Measurements from ENCODE around the gene TPP2.

TPP2 gene

DNA sequence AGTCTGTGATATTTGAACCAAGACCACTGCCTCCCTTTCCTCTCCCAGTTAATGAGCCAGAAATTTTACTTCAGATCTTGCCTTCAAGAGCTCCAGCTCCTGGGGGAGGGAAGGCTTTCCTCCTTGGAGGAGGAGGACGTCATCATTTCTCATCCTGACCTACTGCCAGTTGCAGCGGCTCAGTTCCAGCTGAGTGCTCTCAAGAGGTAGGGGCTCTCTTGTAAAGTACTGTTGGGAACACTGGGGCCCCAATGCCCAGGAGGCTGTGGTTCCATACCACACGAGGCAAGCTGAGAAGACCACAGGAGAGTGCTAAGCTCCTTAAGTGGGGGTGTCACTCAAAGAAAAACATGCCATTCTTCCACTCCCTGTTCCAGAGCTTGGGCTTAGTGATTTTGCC, 61.9 kb downstream of the TPP2 start:
- Histone ChIP-seq H3K4me3 (ENCODE audit: low read depth, low read length) (no peak overlapping the region), H3K27me3 (replicated peaks) (no peaks in the 10 kb centered on the region), H3K27ac (no peak overlapping the region), H3K36me3 (replicated peaks) (peaks cover 14% of the 10 kb centered on the region)
- in situ Hi-C loops (cut with HindIII; ENCODE audit: low pct_ligation_motif_present, low sequenced_read_pairs): no loop called here
- no peak for DNase-seq
- TF ChIP-seq, protein P1, sequence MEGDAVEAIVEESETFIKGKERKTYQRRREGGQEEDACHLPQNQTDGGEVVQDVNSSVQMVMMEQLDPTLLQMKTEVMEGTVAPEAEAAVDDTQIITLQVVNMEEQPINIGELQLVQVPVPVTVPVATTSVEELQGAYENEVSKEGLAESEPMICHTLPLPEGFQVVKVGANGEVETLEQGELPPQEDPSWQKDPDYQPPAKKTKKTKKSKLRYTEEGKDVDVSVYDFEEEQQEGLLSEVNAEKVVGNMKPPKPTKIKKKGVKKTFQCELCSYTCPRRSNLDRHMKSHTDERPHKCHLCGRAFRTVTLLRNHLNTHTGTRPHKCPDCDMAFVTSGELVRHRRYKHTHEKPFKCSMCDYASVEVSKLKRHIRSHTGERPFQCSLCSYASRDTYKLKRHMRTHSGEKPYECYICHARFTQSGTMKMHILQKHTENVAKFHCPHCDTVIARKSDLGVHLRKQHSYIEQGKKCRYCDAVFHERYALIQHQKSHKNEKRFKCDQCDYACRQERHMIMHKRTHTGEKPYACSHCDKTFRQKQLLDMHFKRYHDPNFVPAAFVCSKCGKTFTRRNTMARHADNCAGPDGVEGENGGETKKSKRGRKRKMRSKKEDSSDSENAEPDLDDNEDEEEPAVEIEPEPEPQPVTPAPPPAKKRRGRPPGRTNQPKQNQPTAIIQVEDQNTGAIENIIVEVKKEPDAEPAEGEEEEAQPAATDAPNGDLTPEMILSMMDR (IDR thresholded peaks at IDR 0.05; ENCODE audit: low read depth, low read length, missing control alignments): no peak

DNA sequence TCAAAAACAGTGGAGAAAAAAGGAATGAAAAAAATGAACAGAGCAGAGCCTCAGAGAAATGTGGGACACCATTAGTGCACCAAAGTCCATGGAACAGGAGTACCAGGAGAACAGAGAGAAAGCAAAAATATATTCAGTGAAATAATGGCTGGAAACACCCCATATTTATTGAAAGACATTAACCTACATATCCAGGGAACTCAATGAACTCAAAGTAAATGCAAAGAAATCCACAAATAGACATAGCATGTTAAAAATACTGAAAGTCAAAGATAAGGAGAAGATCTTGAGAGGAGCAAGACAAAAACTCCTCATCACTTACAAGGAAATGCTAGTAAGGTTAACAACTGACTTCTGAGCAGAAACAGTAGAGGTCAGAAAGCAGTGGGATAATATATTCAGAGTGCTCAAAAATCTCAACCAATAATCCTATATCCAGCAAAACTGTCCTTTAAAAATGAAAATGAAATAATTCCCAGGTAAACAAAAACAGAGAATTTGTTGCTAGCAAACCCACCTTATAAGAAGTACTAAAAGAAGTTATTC, 62.5 kb downstream of the TPP2 start:
- no peak overlapping the region for H3K27ac ChIP-seq
- no peaks in the 10 kb centered on the region for H3K27me3 ChIP-seq (replicated peaks)
- TF ChIP-seq, protein P1 (IDR thresholded peaks at IDR 0.05; ENCODE audit: low read depth, low read length, missing control alignments): no peak
- peaks cover 14% of the 10 kb centered on the region for H3K36me3 ChIP-seq (replicated peaks)
- H3K4me3 ChIP-seq (ENCODE audit: low read depth, low read length): no peak overlapping the region
- DNase-seq: no peak
- in situ Hi-C loops (cut with HindIII; ENCODE audit: low pct_ligation_motif_present, low sequenced_read_pairs): no loop called here

DNA sequence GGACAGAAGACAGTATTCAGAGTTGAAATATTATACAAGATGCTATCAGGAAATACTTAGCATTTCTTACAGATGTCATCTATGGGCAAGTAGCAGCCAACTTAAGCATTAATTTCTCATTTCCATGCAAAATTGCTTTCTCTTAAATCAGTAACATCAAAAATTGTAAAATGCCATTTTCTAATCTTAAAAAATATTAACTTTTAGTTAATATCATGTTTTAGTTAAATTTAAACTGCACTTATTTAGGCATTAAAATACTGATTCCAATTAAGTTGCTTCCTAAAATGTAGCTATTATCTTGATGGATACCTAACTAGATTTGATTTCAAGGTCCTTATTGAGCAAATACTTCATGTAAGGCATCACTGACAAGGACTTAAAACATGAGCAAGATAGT, 70.2 kb downstream of the TPP2 start:
- DNase-seq: no peak
- no peaks in the 10 kb centered on the region for H3K27me3 ChIP-seq (replicated peaks)
- H3K27ac ChIP-seq: no peak overlapping the region
- H3K4me3 ChIP-seq (ENCODE audit: low read depth, low read length): no peak overlapping the region
- TF ChIP-seq, protein P1 (IDR thresholded peaks at IDR 0.05; ENCODE audit: low read depth, low read length, missing control alignments): no peak
- peaks cover 25% of the 10 kb centered on the region for H3K36me3 ChIP-seq (replicated peaks)
- in situ Hi-C loops (cut with HindIII; ENCODE audit: low pct_ligation_motif_present, low sequenced_read_pairs): no loop called here

DNA sequence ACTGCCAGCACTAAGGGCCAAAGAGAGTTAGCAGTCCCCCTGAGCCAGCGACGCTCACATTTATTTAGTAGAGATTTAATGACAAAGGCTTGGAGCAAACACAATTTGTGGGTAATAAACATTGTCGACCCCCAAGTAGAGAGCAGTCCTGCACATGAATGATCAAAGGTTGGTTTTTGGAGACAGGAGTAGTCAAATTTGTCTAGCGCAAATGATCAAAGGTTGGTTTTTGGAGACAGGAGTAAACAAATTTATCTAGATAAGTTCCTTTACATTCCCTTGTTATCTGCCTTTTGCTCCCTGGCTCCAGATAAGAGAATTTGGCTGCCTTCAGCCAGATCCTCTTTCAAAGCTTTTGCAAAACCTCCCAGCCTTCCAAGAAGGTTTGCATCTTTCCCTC, 71.1 kb downstream of the TPP2 start:
- DNase-seq: no peak
- H3K36me3 ChIP-seq (replicated peaks): peaks cover 28% of the 10 kb centered on the region
- in situ Hi-C loops (cut with HindIII; ENCODE audit: low pct_ligation_motif_present, low sequenced_read_pairs): no loop called here
- H3K4me3 ChIP-seq (ENCODE audit: low read depth, low read length): no peak overlapping the region
- H3K27ac ChIP-seq: no peak overlapping the region
- TF ChIP-seq, protein P1 (IDR thresholded peaks at IDR 0.05; ENCODE audit: low read depth, low read length, missing control alignments): no peak
- no peaks in the 10 kb centered on the region for H3K27me3 ChIP-seq (replicated peaks)

DNA sequence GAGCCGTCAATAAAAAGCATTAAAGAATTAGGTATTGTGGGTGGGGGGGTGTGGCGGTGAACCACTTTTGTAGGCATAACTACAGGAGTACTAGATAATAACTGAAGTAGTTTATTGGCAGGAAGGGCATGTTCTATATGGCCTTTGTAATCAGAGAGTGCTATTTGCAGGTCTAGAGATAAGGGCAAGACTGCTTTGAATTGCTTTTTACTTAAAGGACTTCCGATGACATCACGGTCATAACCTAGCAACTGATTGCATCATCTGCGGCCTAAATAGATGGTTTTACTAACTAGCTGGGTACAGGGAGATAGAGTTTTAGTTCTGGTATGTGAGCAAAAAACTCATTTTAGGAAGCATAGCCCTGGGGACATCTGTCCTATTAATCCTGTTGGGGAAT, 73.3 kb downstream of the TPP2 start:
- TF ChIP-seq, protein P1 (IDR thresholded peaks at IDR 0.05; ENCODE audit: low read depth, low read length, missing control alignments): no peak
- Histone ChIP-seq H3K36me3 (replicated peaks) (peaks cover 33% of the 10 kb centered on the region), H3K4me3 (ENCODE audit: low read depth, low read length) (no peak overlapping the region), H3K27ac (no peak overlapping the region), H3K27me3 (replicated peaks) (no peaks in the 10 kb centered on the region)
- in situ Hi-C loops (cut with HindIII; ENCODE audit: low pct_ligation_motif_present, low sequenced_read_pairs): no loop called here
- DNase-seq: no peak

DNA sequence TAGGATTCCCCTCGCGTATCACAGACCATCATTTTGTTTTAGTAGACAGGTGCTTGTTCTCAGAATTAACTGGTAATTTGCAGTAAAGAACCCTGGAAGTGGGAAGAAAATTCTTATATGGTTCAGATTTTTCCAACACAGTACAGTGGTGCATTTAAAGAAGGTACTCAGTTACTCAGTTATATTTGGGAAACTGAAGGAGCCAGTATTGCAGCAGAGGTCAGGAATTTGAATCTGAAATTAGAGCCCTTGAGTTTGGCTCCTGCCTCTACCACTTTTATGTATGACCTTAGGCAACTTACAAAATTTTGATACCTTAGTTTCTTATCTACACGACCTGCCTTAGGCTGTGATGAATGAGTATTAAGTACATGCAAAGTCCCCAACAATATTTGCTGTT, 78.3 kb downstream of the TPP2 start:
- in situ Hi-C loops (cut with HindIII; ENCODE audit: low pct_ligation_motif_present, low sequenced_read_pairs): no loop called here
- peaks cover 20% of the 10 kb centered on the region for H3K36me3 ChIP-seq (replicated peaks)
- TF ChIP-seq, protein P1 (IDR thresholded peaks at IDR 0.05; ENCODE audit: low read depth, low read length, missing control alignments): no peak
- no peak for DNase-seq
- no peak overlapping the region for H3K27ac ChIP-seq
- no peak overlapping the region for H3K4me3 ChIP-seq (ENCODE audit: low read depth, low read length)
- H3K27me3 ChIP-seq (replicated peaks): no peaks in the 10 kb centered on the region
